ENCODE results near the gene TADA1. TPM values are rescaled to one million over a fixed set of nuclear protein-coding genes. Genes with fewer than 3 reads are reported as not detected.

The TADA1 gene
- polyA plus RNA-seq, 1 donor (not counting 4 experiments of a cell fraction or from before 2014, with no cell fraction given), result 15.0 TPM

- no peak for TF ChIP-seq EZH2 (IDR thresholded peaks at IDR 0.05; ENCODE audit: low read length)
- TF ChIP-seq CTCF (optimal IDR thresholded peaks at IDR 0.05 in 1 of 3, IDR thresholded peaks at IDR 0.05 in 1 of 3, conservative IDR thresholded peaks at IDR 0.05 in 1 of 3; ENCODE audit: extremely low read depth in 1 of 3, insufficient read depth in 2 of 3, low read length in 3 of 3), result no peak
- Histone ChIP-seq H2AFZ (ENCODE audit: control insufficient read depth, low read length) (no peak overlapping the region), H3K27ac (ENCODE audit: control insufficient read depth, insufficient read depth, low read length) (no peak overlapping the region), H3K4me1 (ENCODE audit: control insufficient read depth, extremely low read depth, insufficient read depth, low read length) (peaks cover 6% of the 10 kb centered on the region), H3K9ac (ENCODE audit: control insufficient read depth, extremely low read depth, insufficient read depth, low read length) (no peak overlapping the region), H3K27me3 (ENCODE audit: control insufficient read depth, extremely low read depth, insufficient read depth, low read length) (no peaks in the 10 kb centered on the region), H3K9me1 (ENCODE audit: control insufficient read depth, extremely low read depth, insufficient read depth, low read length) (no peaks in the 10 kb centered on the region), H3K9me3 (ENCODE audit: control insufficient read depth, low read depth, low read length) (no peaks in the 10 kb centered on the region), H3K79me2 (ENCODE audit: control insufficient read depth, insufficient read depth, low read length) (no peaks in the 10 kb centered on the region), H4K20me1 (ENCODE audit: control insufficient read depth, extremely low read depth, insufficient read depth, low read length) (no peaks in the 10 kb centered on the region), H3K4me3 (ENCODE audit: control insufficient read depth in 2 of 3, extremely low read depth in 1 of 3, insufficient read depth in 2 of 3, low read depth in 1 of 3, low read length in 3 of 3) (no peak overlapping the region), H3K4me2 (ENCODE audit: control insufficient read depth, extremely low read depth, insufficient read depth, low read depth, low read length) (no peak overlapping the region), H3K36me3 (ENCODE audit: control insufficient read depth in 2 of 2, extremely low read depth in 1 of 2, insufficient read depth in 2 of 2, low read length in 2 of 2) (no peaks in the 10 kb centered on the region)
- no peak for FAIRE-seq
- dilution Hi-C loops (cut with MboI; ENCODE audit: extremely low pct_ligation_motif_present, low sequenced_read_pairs), result no loop called here
- no peak for DNase-seq (ENCODE audit: low read depth, low spot score)
These were observed 27.2 kb upstream of the TADA1 start for GRCh38 chr1:166903232-166903631.

GRCh38 chr1:166902279-166902678, 26.2 kb upstream of the TADA1 start:
- DNase-seq (ENCODE audit: low read depth, low spot score) (peak; percentile 49), FAIRE-seq (peak; percentile 29)
- Histone ChIP-seq H3K4me2 (ENCODE audit: control insufficient read depth, extremely low read depth, insufficient read depth, low read depth, low read length) (no peak overlapping the region), H3K4me3 (ENCODE audit: control insufficient read depth in 2 of 3, extremely low read depth in 1 of 3, insufficient read depth in 2 of 3, low read depth in 1 of 3, low read length in 3 of 3) (no peak overlapping the region), H3K4me1 (ENCODE audit: control insufficient read depth, extremely low read depth, insufficient read depth, low read length) (peaks cover 6% of the 10 kb centered on the region), H3K9me3 (ENCODE audit: control insufficient read depth, low read depth, low read length) (no peaks in the 10 kb centered on the region), H3K79me2 (ENCODE audit: control insufficient read depth, insufficient read depth, low read length) (no peaks in the 10 kb centered on the region), H4K20me1 (ENCODE audit: control insufficient read depth, extremely low read depth, insufficient read depth, low read length) (no peaks in the 10 kb centered on the region), H3K27ac (ENCODE audit: control insufficient read depth, insufficient read depth, low read length) (no peak overlapping the region), H3K27me3 (ENCODE audit: control insufficient read depth, extremely low read depth, insufficient read depth, low read length) (no peaks in the 10 kb centered on the region), H3K9ac (ENCODE audit: control insufficient read depth, extremely low read depth, insufficient read depth, low read length) (no peak overlapping the region), H3K9me1 (ENCODE audit: control insufficient read depth, extremely low read depth, insufficient read depth, low read length) (no peaks in the 10 kb centered on the region), H3K36me3 (ENCODE audit: control insufficient read depth in 2 of 2, extremely low read depth in 1 of 2, insufficient read depth in 2 of 2, low read length in 2 of 2) (no peaks in the 10 kb centered on the region), H2AFZ (ENCODE audit: control insufficient read depth, low read length) (no peak overlapping the region)
- dilution Hi-C loops (cut with MboI; ENCODE audit: extremely low pct_ligation_motif_present, low sequenced_read_pairs), result no loop called here
- TF ChIP-seq EZH2 (IDR thresholded peaks at IDR 0.05; ENCODE audit: low read length) (no peak), CTCF (optimal IDR thresholded peaks at IDR 0.05 in 1 of 3, IDR thresholded peaks at IDR 0.05 in 1 of 3, conservative IDR thresholded peaks at IDR 0.05 in 1 of 3; ENCODE audit: extremely low read depth in 1 of 3, insufficient read depth in 2 of 3, low read length in 3 of 3) (no peak)

Measured in keratinocyte (primary cell).